Skeletal muscle satellite cell (primary cell): ENCODE results near the gene KHDRBS1.
"Not testable (repeated sequence)": the region's sequence is repeated elsewhere in the genome, so short reads cannot be mapped to it uniquely, and the experiment has no call there.

Experiments used
- H3K27me3 ChIP-seq: 2 replicates; pipeline ENCODE4 v1.7.0; 2013; ENCODE audit warnings: low read length; ENCODE audit not compliant: control insufficient read depth, insufficient read depth
- H3K36me3 ChIP-seq: 2 replicates; pipeline ENCODE4 v1.7.0; 2013; ENCODE audit warnings: mild to moderate bottlenecking, control low read depth, low read length; ENCODE audit not compliant: insufficient read depth
- H3K4me1 ChIP-seq: 2 replicates; pipeline ENCODE4 v1.7.0; 2013; ENCODE audit warnings: low read length; ENCODE audit not compliant: control insufficient read depth, insufficient read depth
- H3K4me2 ChIP-seq: 2 replicates; pipeline ENCODE4 v1.7.0; 2013; ENCODE audit warnings: mild to moderate bottlenecking, low read length
- H3K4me3 ChIP-seq: 2 replicates; pipeline ENCODE4 v1.7.0; 2013; ENCODE audit warnings: low read length
- H3K9ac ChIP-seq: 2 replicates; pipeline ENCODE4 v1.7.0; 2013; ENCODE audit warnings: mild to moderate bottlenecking, low read depth, low read length, moderate library complexity
- H3K9me3 ChIP-seq: replicated peaks from 2 replicates; pipeline ENCODE4 v1.7.0; 2013; ENCODE audit warnings: mild to moderate bottlenecking, control low read depth, low read length

Gene KHDRBS1

GRCh38 chr1:31987135-31987619, 26.5 kb upstream of the KHDRBS1 start:
- Histone ChIP-seq H3K4me1 (peaks cover 14% of the 10 kb centered on the region), H3K4me3 (no peak overlapping the region), H3K9me3 (no peaks in the 10 kb centered on the region), H3K4me2 (no peak overlapping the region), H3K9ac (no peak overlapping the region), H3K36me3 (no peaks in the 10 kb centered on the region), H3K27me3 (no peaks in the 10 kb centered on the region)

GRCh38 chr1:31989964-31990363, 23.7 kb upstream of the KHDRBS1 start:
- H3K4me1 ChIP-seq: peaks cover 8% of the 10 kb centered on the region

GRCh38 chr1:31991182-31991581, 22.5 kb upstream of the KHDRBS1 start:
- Histone ChIP-seq H3K4me2 (no peak overlapping the region), H3K4me3 (no peak overlapping the region), H3K27me3 (peaks cover 13% of the 10 kb centered on the region), H3K9ac (no peak overlapping the region), H3K4me1 (no peaks in the 10 kb centered on the region), H3K36me3 (no peaks in the 10 kb centered on the region), H3K9me3 (no peaks in the 10 kb centered on the region)

More at GRCh38 chr1:31989964-31990363, 23.7 kb upstream of the KHDRBS1 start:
- no peak overlapping the region for H3K4me2 ChIP-seq
- no peak overlapping the region for H3K4me3 ChIP-seq
- no peak overlapping the region for H3K9ac ChIP-seq
- H3K36me3 ChIP-seq: no peaks in the 10 kb centered on the region
- H3K27me3 ChIP-seq: peaks cover 5% of the 10 kb centered on the region
- no peaks in the 10 kb centered on the region for H3K9me3 ChIP-seq

GRCh38 chr1:31995263-31995662, 18.4 kb upstream of the KHDRBS1 start:
- peaks cover 13% of the 10 kb centered on the region for H3K27me3 ChIP-seq
- no peak overlapping the region for H3K9ac ChIP-seq
- H3K4me2 ChIP-seq: no peak overlapping the region
- H3K36me3 ChIP-seq: no peaks in the 10 kb centered on the region
- no peaks in the 10 kb centered on the region for H3K9me3 ChIP-seq
- no peaks in the 10 kb centered on the region for H3K4me1 ChIP-seq
- no peak overlapping the region for H3K4me3 ChIP-seq

GRCh38 chr1:31996121-31996520, 17.5 kb upstream of the KHDRBS1 start:
- not testable (repeated sequence) for H3K4me2 ChIP-seq, H3K9ac ChIP-seq, H3K4me3 ChIP-seq, H3K9me3 ChIP-seq, H3K4me1 ChIP-seq, H3K36me3 ChIP-seq
- peaks cover 13% of the 10 kb centered on the region for H3K27me3 ChIP-seq

GRCh38 chr1:32001863-32002262, 11.8 kb upstream of the KHDRBS1 start:
- H3K27me3 ChIP-seq: no peaks in the 10 kb centered on the region
- H3K9me3 ChIP-seq: no peaks in the 10 kb centered on the region
- no peaks in the 10 kb centered on the region for H3K4me1 ChIP-seq
- H3K4me3 ChIP-seq: no peak overlapping the region
- H3K36me3 ChIP-seq: no peaks in the 10 kb centered on the region
- H3K9ac ChIP-seq: no peak overlapping the region
- no peak overlapping the region for H3K4me2 ChIP-seq

GRCh38 chr1:32002285-32002684, 11.4 kb upstream of the KHDRBS1 start:
- not testable (repeated sequence) for H3K4me3 ChIP-seq, H3K4me1 ChIP-seq, H3K9ac ChIP-seq, H3K27me3 ChIP-seq, H3K4me2 ChIP-seq, H3K36me3 ChIP-seq, H3K9me3 ChIP-seq

GRCh38 chr1:32005522-32005921, 8.1 kb upstream of the KHDRBS1 start:
- H3K9me3 ChIP-seq: no peaks in the 10 kb centered on the region
- no peaks in the 10 kb centered on the region for H3K27me3 ChIP-seq
- H3K4me2 ChIP-seq: no peak overlapping the region
- peaks cover 6% of the 10 kb centered on the region for H3K4me1 ChIP-seq
- no peak overlapping the region for H3K9ac ChIP-seq
- H3K4me3 ChIP-seq: no peak overlapping the region
- H3K36me3 ChIP-seq: no peaks in the 10 kb centered on the region

- Histone ChIP-seq H3K4me3 (no peak overlapping the region), H3K9me3 (no peaks in the 10 kb centered on the region), H3K4me2 (no peak overlapping the region), H3K4me1 (peaks cover 6% of the 10 kb centered on the region), H3K36me3 (no peaks in the 10 kb centered on the region), H3K9ac (no peak overlapping the region), H3K27me3 (no peaks in the 10 kb centered on the region)
Observed at GRCh38 chr1:32007591-32007940, 6.1 kb upstream of the KHDRBS1 start.

- H3K27me3 ChIP-seq: no peaks in the 10 kb centered on the region
- H3K4me3 ChIP-seq: no peak overlapping the region
- H3K4me2 ChIP-seq: no peak overlapping the region
- H3K4me1 ChIP-seq: peaks cover 12% of the 10 kb centered on the region
- H3K9me3 ChIP-seq: no peaks in the 10 kb centered on the region
- peaks cover 3% of the 10 kb centered on the region for H3K36me3 ChIP-seq
- H3K9ac ChIP-seq: no peak overlapping the region
Observed at GRCh38 chr1:32010246-32010645, 3.4 kb upstream of the KHDRBS1 start.

- Histone ChIP-seq H3K9ac (peak overlapping the region; percentile 99), H3K4me3 (peak overlapping the region; percentile 83), H3K9me3 (no peaks in the 10 kb centered on the region), H3K4me1 (peaks cover 27% of the 10 kb centered on the region), H3K27me3 (no peaks in the 10 kb centered on the region), H3K4me2 (peak overlapping the region; percentile 81), H3K36me3 (peaks cover 8% of the 10 kb centered on the region)
Observed at GRCh38 chr1:32012709-32013385, 821 bp upstream of the KHDRBS1 start.

GRCh38 chr1:32014199-32014947, 705 bp downstream of the KHDRBS1 start:
- Histone ChIP-seq H3K9ac (peak overlapping the region; percentile 99), H3K9me3 (no peaks in the 10 kb centered on the region), H3K36me3 (peaks cover 8% of the 10 kb centered on the region), H3K4me1 (peaks cover 30% of the 10 kb centered on the region), H3K4me2 (peak overlapping the region; percentile 89), H3K27me3 (no peaks in the 10 kb centered on the region), H3K4me3 (peak overlapping the region; percentile 83)
